NT2/D1 (cell line): Measurements from ENCODE around the gene ZNF514.
"Not testable (repeated sequence)": the region's sequence is repeated elsewhere in the genome, so short reads cannot be mapped to it uniquely, and the experiment has no call there.

ENCODE experiments used
- DNase-seq: peaks from one replicate; pipeline ENCODE4 v3.0.0-alpha.2; 2011; ENCODE audit warnings: low read depth, low spot score
- H3K27me3 ChIP-seq: 2 replicates; pipeline ENCODE4 v1.6.0; 2011; ENCODE audit warnings: mild to moderate bottlenecking; ENCODE audit not compliant: insufficient read length, insufficient read depth
- H3K36me3 ChIP-seq: 2 replicates; pipeline ENCODE4 v1.6.1; 2011; ENCODE audit warnings: mild to moderate bottlenecking, low read length, mixed read lengths; ENCODE audit not compliant: insufficient read depth, insufficient read length
- H3K4me1 ChIP-seq: 2 replicates; pipeline ENCODE4 v1.5.1; 2011; ENCODE audit not compliant: insufficient read depth, insufficient read length
- H3K4me3 ChIP-seq: 2 replicates; pipeline ENCODE4 v1.5.1; 2011; ENCODE audit warnings: low read depth; ENCODE audit not compliant: insufficient read length
- H3K9ac ChIP-seq: 2 replicates; pipeline ENCODE4 v1.6.0; 2011; ENCODE audit warnings: low read depth; ENCODE audit not compliant: insufficient read length
- H3K9me3 ChIP-seq: 2 replicates; pipeline ENCODE4 v1.5.1; 2011; ENCODE audit warnings: mild to moderate bottlenecking, low read length; ENCODE audit not compliant: insufficient read depth
- SUZ12 ChIP-seq: IDR thresholded peaks from 2 replicates; pipeline ENCODE4 v1.6.1; 2011; ENCODE audit not compliant: insufficient read length, insufficient read depth; ENCODE audit errors: extremely low read depth
- YY1 ChIP-seq: IDR thresholded peaks from 2 replicates; pipeline ENCODE4 v1.6.1; 2011; ENCODE audit not compliant: insufficient read length, insufficient read depth
- ZNF274 ChIP-seq: IDR thresholded peaks from 2 replicates; pipeline ENCODE4 v1.6.1; 2011; ENCODE audit warnings: mild to moderate bottlenecking, low read depth, low read length

Gene ZNF514

GRCh38 chr2:95104606-95105005, 55.0 kb downstream of the ZNF514 start:
- no peak for TF ChIP-seq SUZ12
- no peak for TF ChIP-seq ZNF274
- no peak for TF ChIP-seq YY1
- H3K9me3 ChIP-seq = 0 out of 2 replicates have a peak, but pooled peaks cover 6% of the 10 kb centered on the region
- no peak for DNase-seq
- H3K27me3 ChIP-seq = no peaks in the 10 kb centered on the region
- H3K4me1 ChIP-seq = no peaks in the 10 kb centered on the region
- H3K9ac ChIP-seq = no peak overlapping the region
- peaks cover 96% of the 10 kb centered on the region for H3K36me3 ChIP-seq
- H3K4me3 ChIP-seq = no peak overlapping the region

GRCh38 chr2:95099910-95100309, 59.7 kb downstream of the ZNF514 start:
- Histone ChIP-seq H3K9ac (no peak overlapping the region), H3K36me3 (peaks cover 59% of the 10 kb centered on the region), H3K9me3 (0 out of 2 replicates have a peak, but pooled peaks cover 6% of the 10 kb centered on the region), H3K27me3 (no peaks in the 10 kb centered on the region), H3K4me1 (no peaks in the 10 kb centered on the region), H3K4me3 (no peak overlapping the region)
- DNase-seq = no peak
- TF ChIP-seq YY1 (no peak), SUZ12 (no peak), ZNF274 (no peak)

GRCh38 chr2:95098273-95098672, 61.4 kb downstream of the ZNF514 start:
- not testable (repeated sequence) for H3K4me3 ChIP-seq, H3K4me1 ChIP-seq, H3K9ac ChIP-seq, DNase-seq, H3K27me3 ChIP-seq, H3K9me3 ChIP-seq
- peaks cover 49% of the 10 kb centered on the region for H3K36me3 ChIP-seq
